Measurements from ENCODE around the gene CCDC88B. TPM values are rescaled to one million over a fixed set of nuclear protein-coding genes. Genes with fewer than 3 reads are reported as not detected.

The CCDC88B gene
- total and polyA plus RNA-seq, 9 of the 15 experiments (the other 6 are each of a cell fraction or from before 2014, with no cell fraction given): 0.13 to 18.1 (median 7.9) TPM

DNA sequence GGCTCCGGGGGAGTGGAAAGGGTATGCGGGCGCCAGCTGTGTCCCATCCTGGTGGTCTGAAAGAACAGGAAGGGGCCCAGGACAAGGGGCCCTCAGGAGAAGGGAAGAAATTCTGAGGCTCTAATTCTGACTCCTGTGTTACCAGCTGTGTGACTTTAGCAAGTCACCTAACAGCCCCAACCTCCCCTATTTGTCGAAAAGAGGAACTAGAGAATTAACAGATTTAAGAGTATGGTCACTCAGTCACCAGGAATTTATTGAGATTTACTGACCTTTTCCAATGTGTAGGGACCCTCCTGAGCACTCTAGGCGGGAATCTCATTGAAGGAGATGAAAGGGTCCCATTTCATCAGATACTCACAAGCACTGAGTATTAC lies 33.6 kb downstream of the CCDC88B start (continued):
- TF ChIP-seq RCOR1 (IDR thresholded peaks at IDR 0.05; ENCODE audit: borderline replicate concordance in 1 of 2, low read depth in 2 of 2, low read length in 2 of 2): peak in 1 of 2 experiments; percentile 30; a peak in 1 of 4 replicates
- TF ChIP-seq, protein P1, sequence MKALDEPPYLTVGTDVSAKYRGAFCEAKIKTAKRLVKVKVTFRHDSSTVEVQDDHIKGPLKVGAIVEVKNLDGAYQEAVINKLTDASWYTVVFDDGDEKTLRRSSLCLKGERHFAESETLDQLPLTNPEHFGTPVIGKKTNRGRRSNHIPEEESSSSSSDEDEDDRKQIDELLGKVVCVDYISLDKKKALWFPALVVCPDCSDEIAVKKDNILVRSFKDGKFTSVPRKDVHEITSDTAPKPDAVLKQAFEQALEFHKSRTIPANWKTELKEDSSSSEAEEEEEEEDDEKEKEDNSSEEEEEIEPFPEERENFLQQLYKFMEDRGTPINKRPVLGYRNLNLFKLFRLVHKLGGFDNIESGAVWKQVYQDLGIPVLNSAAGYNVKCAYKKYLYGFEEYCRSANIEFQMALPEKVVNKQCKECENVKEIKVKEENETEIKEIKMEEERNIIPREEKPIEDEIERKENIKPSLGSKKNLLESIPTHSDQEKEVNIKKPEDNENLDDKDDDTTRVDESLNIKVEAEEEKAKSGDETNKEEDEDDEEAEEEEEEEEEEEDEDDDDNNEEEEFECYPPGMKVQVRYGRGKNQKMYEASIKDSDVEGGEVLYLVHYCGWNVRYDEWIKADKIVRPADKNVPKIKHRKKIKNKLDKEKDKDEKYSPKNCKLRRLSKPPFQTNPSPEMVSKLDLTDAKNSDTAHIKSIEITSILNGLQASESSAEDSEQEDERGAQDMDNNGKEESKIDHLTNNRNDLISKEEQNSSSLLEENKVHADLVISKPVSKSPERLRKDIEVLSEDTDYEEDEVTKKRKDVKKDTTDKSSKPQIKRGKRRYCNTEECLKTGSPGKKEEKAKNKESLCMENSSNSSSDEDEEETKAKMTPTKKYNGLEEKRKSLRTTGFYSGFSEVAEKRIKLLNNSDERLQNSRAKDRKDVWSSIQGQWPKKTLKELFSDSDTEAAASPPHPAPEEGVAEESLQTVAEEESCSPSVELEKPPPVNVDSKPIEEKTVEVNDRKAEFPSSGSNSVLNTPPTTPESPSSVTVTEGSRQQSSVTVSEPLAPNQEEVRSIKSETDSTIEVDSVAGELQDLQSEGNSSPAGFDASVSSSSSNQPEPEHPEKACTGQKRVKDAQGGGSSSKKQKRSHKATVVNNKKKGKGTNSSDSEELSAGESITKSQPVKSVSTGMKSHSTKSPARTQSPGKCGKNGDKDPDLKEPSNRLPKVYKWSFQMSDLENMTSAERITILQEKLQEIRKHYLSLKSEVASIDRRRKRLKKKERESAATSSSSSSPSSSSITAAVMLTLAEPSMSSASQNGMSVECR (CRISPR knock-in tag; IDR thresholded peaks at IDR 0.05): peak; percentile 47; the same call in 1 of the 2 replicates

GRCh38 chr11:64376071-64376470 lies 36.1 kb downstream of the CCDC88B start:
- Histone ChIP-seq H3K79me2 (ENCODE audit: control insufficient read depth, insufficient read depth, low read length) (no peaks in the 10 kb centered on the region), H3K36me3 (ENCODE audit: control insufficient read depth, insufficient read depth, low read length) (no peaks in the 10 kb centered on the region), H3K9me3 (replicated peaks; ENCODE audit: control insufficient read depth, insufficient read depth, low read depth, low read length) (peaks cover 8% of the 10 kb centered on the region), H4K20me1 (replicated peaks; ENCODE audit: control insufficient read depth, insufficient read depth, low read length) (no peaks in the 10 kb centered on the region), H3K9ac (ENCODE audit: insufficient read depth in 1 of 2, low read depth in 2 of 2, low read length in 2 of 2) (no peak overlapping the region), H3K27ac (ENCODE audit: extremely low read depth, low read depth, low read length) (no peak overlapping the region), H3K9me1 (ENCODE audit: control insufficient read depth, insufficient read depth, low read length) (no peaks in the 10 kb centered on the region), H3K27me3 (ENCODE audit: control insufficient read depth in 2 of 2, insufficient read depth in 2 of 2, low read length in 2 of 2) (peaks cover 4 to 20% of the 10 kb centered on the region in 2 experiments), H3K4me1 (replicated peaks in 1 of 2; ENCODE audit: control insufficient read depth in 2 of 2, insufficient read depth in 2 of 2, low read length in 2 of 2) (peaks cover 0 to 11% of the 10 kb centered on the region in 2 experiments; a peak in 2 of 5 replicates), H3K4me2 (ENCODE audit: insufficient read depth, low read length) (no peak overlapping the region), H2AFZ (ENCODE audit: low read depth, low read length) (no peak overlapping the region), H3K4me3 (no peak overlapping the region)
- POLR2A ChIA-PET: interaction anchor here (0.6 kb wide), 1 partner anchor 12 kb away, joined by 3 read pairs; no protein-coding TSS in a partner anchor
- no peak for FAIRE-seq
- WGBS (ENCODE audit: insufficient coverage, low coverage, missing lambda C conversion rate): 52% methylated on average over 7 of the region's 7 CpGs
- intact Hi-C loops (cut with micrococcal nuclease): no loop called here
- no TSS peak for BruUV-seq (replicated peaks)
- in situ Hi-C loops (cut with MboI): no loop called here
- no peak for DNase-seq (ENCODE audit: extremely low read depth in 1 of 4, low spot score in 3 of 4)
- no peak for ATAC-seq
- CTCF ChIA-PET (ENCODE audit: low intra/inter-chr PET ratio): no interaction called here
- TF ChIP-seq RNF2 (IDR thresholded peaks at IDR 0.05) (no peak), EGR1 (conservative IDR thresholded peaks at IDR 0.05) (no peak), EZH2 (IDR thresholded peaks at IDR 0.05; ENCODE audit: borderline replicate concordance, low read depth, low read length) (no peak), ZNF444 (CRISPR knock-in tag; IDR thresholded peaks at IDR 0.05) (no peak), ZBTB2 (IDR thresholded peaks at IDR 0.05) (no peak), SREBF2 (CRISPR knock-in tag; IDR thresholded peaks at IDR 0.05) (no peak), THRB (CRISPR knock-in tag; conservative IDR thresholded peaks at IDR 0.05) (no peak), ZNF436 (CRISPR knock-in tag; IDR thresholded peaks at IDR 0.05) (no peak), NCOA1 (IDR thresholded peaks at IDR 0.05; ENCODE audit: low read depth) (no peak), PPARD (CRISPR knock-in tag; IDR thresholded peaks at IDR 0.05) (no peak), SMC3 (conservative IDR thresholded peaks at IDR 0.05; ENCODE audit: insufficient read depth, low read depth, low read length) (no peak)
- TF ChIP-seq, protein P2, sequence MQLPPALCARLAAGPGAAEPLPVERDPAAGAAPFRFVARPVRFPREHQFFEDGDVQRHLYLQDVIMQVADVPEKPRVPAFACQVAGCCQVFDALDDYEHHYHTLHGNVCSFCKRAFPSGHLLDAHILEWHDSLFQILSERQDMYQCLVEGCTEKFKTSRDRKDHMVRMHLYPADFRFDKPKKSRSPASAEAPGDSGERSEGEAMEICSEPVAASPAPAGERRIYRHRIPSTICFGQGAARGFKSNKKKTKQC (CRISPR knock-in tag; IDR thresholded peaks at IDR 0.05): no peak
